Kidney capillary endothelial cell (primary cell): Measurements from ENCODE around the gene TAC4.
A peak's percentile ranks its signal among the peaks of the same experiment; 100 is the strongest.

Experiments used
- DNase-seq: peaks from one replicate; pipeline ENCODE4 v3.0.0-alpha.2; 2018; ENCODE audit warnings: low spot score

The TAC4 gene

GRCh38 chr17:49872754-49873377 lies 25.0 kb upstream of the TAC4 start:
- no peak for DNase-seq

- no peak for DNase-seq
These were observed 23.3 kb upstream of the TAC4 start for GRCh38 chr17:49871211-49871610.

- DNase-seq = no peak
These were observed 22.4 kb upstream of the TAC4 start for GRCh38 chr17:49870298-49870697.

DNA sequence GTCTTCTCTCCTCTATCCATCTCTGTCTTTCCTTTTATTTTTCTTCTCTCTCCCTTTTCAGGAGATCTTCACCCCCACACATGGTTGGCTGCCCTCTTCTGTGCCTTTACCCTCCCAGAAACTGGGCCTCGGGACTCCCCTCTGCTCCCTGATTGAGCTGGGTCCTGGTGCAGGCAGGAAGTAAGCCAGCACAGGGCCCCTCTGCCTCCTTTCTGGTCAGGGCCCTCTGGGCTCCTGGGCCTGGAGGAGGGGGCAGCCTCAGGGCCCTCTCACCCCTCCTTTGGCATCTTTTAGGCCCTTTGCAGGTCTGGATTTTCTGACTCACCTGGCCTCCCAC lies 21.1 kb upstream of the TAC4 start:
- no peak for DNase-seq

GRCh38 chr17:49866882-49867413 lies 19.1 kb upstream of the TAC4 start:
- no peak for DNase-seq

DNA sequence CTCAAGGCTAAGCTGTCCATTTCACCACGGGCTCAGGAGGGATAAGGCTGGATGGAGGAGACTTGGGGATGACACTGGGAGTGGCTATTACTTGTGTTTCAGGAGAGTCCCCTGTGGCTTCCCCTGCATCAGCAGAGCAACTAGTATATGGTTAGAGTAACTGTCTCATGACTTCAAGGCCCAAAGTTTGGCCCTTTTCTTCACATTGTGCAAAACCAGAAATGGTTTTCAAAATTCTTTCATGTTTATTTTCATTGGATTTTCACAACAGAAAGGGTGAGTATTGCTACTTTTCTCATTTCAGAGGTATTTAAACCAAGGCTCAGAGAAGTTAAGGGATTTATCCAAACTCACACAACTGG lies 18.1 kb upstream of the TAC4 start:
- DNase-seq = no peak

DNA sequence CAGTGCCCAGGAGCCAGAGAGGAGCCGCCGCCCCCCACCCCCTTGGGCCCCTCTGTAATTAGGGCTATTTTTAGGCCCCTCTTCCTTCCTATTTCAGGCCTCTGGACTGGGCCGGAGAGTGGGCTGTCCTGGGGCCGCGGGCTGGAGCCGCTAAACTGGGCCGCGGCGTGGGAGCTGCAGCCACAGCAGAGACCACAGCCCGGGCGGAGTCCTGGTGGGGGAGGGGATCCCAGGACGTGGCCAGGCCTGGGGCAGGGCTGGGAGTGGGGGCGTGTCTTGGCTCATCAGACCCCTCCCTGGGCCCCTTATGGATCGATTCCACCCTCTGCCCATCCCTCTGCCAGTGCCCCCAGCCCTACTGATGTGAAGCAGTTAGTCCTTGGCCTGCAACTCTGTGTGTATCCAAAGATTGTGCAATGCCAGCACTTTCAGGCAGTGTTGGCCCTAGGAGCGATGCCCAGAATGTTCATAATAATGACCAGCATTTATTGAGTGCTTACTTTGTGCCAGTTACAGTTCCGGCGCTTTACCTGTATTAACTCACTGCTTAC lies 15.0 kb upstream of the TAC4 start:
- no peak for DNase-seq

GRCh38 chr17:49861150-49861884 lies 13.4 kb upstream of the TAC4 start:
- peak; percentile 23 for DNase-seq

GRCh38 chr17:49859991-49860953 lies 12.4 kb upstream of the TAC4 start:
- no peak for DNase-seq

- DNase-seq = no peak
These were observed 10.9 kb upstream of the TAC4 start for GRCh38 chr17:49858796-49859195.

- DNase-seq = no peak
These were observed 6.3 kb upstream of the TAC4 start for GRCh38 chr17:49854126-49854525.

- no peak for DNase-seq
These were observed 5.7 kb upstream of the TAC4 start for GRCh38 chr17:49853470-49854015.

DNA sequence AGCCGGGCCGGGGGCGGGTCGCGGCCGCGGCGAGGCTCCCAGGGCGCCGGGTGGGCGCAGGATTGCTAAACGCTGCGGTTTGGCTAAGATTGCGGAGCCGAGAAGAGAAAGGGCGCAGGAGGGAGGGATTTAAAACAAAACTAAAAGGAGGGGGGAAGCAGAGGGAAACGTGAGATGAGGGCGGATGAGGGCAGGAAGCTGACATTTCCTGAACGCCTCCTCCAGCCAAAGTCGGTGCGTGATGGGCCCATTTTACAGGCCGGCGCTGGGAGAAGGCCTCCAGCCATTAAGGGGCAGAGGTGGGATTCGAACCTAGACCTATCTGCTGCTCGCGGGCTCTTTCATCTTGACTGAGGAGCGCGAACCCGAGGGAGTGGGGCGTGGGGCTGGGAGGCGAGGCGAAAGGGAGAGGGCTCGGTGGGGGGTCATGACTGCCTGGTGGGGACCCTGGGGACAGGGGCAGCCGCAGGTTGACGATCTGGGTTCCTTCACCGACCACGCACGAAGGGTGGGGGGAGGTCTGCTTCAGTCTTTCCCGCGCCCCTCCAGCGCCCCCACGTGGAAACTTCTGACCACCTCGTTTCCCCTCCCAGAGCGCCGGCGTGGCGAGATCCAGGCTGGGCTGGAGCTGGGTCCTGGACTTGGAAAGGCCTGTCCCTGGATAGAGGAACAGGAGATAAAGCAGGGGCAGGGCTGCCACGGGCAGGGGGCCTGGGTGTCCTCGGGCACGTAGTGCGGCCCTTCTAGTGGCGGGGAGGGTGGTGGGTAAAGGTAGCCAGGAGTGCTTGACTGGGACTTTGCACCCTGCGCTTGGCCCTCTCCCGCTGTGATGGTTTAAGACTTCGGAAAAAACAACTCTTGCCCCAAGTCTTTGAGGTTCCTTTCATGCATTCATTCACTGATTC lies 3.8 kb upstream of the TAC4 start:
- peak; percentile 60 for DNase-seq

- no peak for DNase-seq
These were observed 3.0 kb upstream of the TAC4 start for GRCh38 chr17:49850772-49851386.

- DNase-seq = no peak
These were observed 2.3 kb upstream of the TAC4 start for GRCh38 chr17:49850218-49850610.

DNA sequence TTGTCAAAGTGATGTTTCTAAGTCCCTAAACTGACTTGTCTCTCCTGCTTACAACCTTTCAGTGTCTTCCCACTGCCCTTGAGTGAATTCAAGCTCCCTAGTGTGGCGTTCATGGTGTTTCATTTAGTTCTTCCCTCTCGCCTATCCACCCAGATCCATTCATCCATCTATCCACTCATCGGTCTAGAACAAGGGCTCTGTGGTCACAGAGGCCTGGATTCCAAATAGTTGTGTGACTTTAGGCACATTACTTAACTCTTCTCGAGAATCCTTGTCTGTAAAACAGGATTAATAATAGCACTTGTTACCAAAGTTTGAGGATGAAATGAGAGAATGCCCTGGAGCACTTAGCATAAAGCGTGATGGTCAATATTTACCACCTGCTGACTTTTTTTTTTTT lies 870 bp upstream of the TAC4 start:
- DNase-seq = no peak

DNA sequence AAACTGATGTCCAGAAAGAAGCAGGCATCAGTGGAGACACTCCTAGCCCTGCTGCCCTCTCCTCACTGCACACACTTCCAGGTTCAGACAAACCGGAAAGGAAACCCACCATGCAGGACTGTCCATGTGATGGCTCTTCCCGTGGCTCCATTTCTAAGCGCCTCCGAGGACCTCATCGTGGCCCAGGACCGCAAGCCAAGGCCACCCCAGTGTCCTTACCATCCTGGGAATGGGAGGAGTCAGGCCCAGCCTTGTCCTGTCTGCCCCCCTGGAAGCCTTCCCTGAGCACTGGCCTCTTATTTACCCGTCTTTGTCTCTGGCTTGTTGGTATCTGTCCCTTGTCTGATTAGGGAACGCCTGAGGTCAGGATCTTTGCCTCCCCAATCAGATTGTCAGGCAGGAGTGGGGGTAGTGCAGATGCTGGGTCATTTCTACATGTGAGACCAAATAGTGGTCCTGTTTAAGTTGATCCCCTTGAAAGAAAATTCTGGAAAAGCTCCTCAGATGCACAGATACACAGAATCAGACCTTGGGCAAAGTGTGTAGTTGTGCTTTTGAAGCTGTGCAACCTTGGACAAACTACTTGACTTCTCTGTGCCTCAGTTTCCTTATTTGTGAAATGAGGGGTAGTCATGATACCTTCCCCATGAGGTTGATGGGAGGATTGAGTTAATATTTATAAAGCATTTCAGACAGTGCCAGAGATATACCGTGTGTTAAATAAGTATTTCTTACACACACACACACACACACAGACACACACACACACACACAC lies 744 bp downstream of the TAC4 start:
- no peak for DNase-seq

- DNase-seq = no peak
These were observed 2.5 kb downstream of the TAC4 start for GRCh38 chr17:49845321-49845720.

GRCh38 chr17:49843774-49844350 lies 4.0 kb downstream of the TAC4 start:
- no peak for DNase-seq
